WTC11 (cell line): ENCODE data around the gene STRN3.

Experiments
- ATF3 ChIP-seq: sonication (generic); formaldehyde crosslinking; conservative IDR thresholded peaks from 2 replicates; pipeline ENCODE4 v1.8.1; 2022; ENCODE audit warnings: mild to moderate bottlenecking, missing genetic modification reagents
- GRHL2 ChIP-seq: fragments of 250-450 bp; sonication (Bioruptor Pico); IDR thresholded peaks from 2 replicates; pipeline ENCODE4 v1.8.0; 2022; ENCODE audit warnings: mild to moderate bottlenecking, moderate library complexity; ENCODE audit not compliant: insufficient replicate concordance, severe bottlenecking
- MXD4 ChIP-seq: fragments of 250-450 bp; sonication (Bioruptor Pico); IDR thresholded peaks from 2 replicates; pipeline ENCODE4 v1.8.0; 2021; ENCODE audit warnings: mild to moderate bottlenecking, moderate library complexity, borderline replicate concordance
- TP53 ChIP-seq: sonication (generic); formaldehyde crosslinking; IDR thresholded peaks from 2 replicates; pipeline ENCODE4 v1.8.1; 2023; ENCODE audit warnings: mild to moderate bottlenecking, missing genetic modification reagents
- ZNF138 ChIP-seq: sonication (generic); formaldehyde crosslinking; conservative IDR thresholded peaks from 2 replicates; pipeline ENCODE4 v1.8.1; 2022; ENCODE audit warnings: mild to moderate bottlenecking, moderate library complexity, missing genetic modification reagents
- TF ChIP-seq, protein P1 (sequence below): fragments of 200-600 bp; IDR thresholded peaks from 2 replicates; pipeline ENCODE4 v1.8.0; 2022; ENCODE audit warnings: antibody characterized with exemption
- TF ChIP-seq, protein P2 (sequence below): sonication (generic); formaldehyde crosslinking; IDR thresholded peaks from 2 replicates; pipeline ENCODE4 v1.8.0; 2023; ENCODE audit warnings: mild to moderate bottlenecking, missing genetic modification reagents

GRCh38 chr14:30921305-30921704 is 104.9 kb downstream of the STRN3 start:
- TF ChIP-seq ZNF138 (CRISPR knock-in tag) = no peak
- TF ChIP-seq, protein P1, sequence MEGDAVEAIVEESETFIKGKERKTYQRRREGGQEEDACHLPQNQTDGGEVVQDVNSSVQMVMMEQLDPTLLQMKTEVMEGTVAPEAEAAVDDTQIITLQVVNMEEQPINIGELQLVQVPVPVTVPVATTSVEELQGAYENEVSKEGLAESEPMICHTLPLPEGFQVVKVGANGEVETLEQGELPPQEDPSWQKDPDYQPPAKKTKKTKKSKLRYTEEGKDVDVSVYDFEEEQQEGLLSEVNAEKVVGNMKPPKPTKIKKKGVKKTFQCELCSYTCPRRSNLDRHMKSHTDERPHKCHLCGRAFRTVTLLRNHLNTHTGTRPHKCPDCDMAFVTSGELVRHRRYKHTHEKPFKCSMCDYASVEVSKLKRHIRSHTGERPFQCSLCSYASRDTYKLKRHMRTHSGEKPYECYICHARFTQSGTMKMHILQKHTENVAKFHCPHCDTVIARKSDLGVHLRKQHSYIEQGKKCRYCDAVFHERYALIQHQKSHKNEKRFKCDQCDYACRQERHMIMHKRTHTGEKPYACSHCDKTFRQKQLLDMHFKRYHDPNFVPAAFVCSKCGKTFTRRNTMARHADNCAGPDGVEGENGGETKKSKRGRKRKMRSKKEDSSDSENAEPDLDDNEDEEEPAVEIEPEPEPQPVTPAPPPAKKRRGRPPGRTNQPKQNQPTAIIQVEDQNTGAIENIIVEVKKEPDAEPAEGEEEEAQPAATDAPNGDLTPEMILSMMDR = no peak
- TF ChIP-seq MXD4 (CRISPR knock-in tag) = no peak
- TF ChIP-seq, protein P2, sequence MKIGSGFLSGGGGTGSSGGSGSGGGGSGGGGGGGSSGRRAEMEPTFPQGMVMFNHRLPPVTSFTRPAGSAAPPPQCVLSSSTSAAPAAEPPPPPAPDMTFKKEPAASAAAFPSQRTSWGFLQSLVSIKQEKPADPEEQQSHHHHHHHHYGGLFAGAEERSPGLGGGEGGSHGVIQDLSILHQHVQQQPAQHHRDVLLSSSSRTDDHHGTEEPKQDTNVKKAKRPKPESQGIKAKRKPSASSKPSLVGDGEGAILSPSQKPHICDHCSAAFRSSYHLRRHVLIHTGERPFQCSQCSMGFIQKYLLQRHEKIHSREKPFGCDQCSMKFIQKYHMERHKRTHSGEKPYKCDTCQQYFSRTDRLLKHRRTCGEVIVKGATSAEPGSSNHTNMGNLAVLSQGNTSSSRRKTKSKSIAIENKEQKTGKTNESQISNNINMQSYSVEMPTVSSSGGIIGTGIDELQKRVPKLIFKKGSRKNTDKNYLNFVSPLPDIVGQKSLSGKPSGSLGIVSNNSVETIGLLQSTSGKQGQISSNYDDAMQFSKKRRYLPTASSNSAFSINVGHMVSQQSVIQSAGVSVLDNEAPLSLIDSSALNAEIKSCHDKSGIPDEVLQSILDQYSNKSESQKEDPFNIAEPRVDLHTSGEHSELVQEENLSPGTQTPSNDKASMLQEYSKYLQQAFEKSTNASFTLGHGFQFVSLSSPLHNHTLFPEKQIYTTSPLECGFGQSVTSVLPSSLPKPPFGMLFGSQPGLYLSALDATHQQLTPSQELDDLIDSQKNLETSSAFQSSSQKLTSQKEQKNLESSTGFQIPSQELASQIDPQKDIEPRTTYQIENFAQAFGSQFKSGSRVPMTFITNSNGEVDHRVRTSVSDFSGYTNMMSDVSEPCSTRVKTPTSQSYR (CRISPR knock-in tag) = no peak
- no peak for TF ChIP-seq ATF3
- no peak for TF ChIP-seq GRHL2 (CRISPR knock-in tag)
- no peak for TF ChIP-seq TP53 (CRISPR knock-in tag)
